Measurements from ENCODE around the gene NCMAP.
A peak's percentile ranks its signal among the peaks of the same experiment; 100 is the strongest.

The NCMAP gene

GRCh38 chr1:24575905-24576587 lies 20.2 kb downstream of the NCMAP start:
- DNase-seq = no peak

- DNase-seq = no peak
Observed at GRCh38 chr1:24578846-24579245, 23.0 kb downstream of the NCMAP start.

DNA sequence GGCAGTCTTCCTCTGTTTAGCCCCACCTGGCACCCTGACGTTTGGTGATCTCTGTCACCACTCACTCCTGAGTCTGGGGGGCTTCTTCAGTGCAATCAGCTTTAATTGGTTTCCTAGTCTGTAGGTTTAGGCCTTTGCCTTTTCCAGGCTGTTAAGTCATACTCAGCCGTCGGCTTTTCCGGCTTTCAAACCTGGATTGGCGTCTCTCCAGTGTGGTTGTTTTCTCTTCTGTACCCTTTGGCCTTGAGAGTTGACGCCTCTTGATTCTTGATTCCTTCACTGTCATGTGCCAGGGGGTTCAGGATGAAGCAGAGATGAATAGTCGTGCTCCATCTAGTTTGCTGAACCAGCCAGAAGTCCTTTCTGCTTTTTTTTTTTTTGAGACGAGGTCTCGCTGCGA lies 24.9 kb downstream of the NCMAP start:
- no peak for DNase-seq

DNA sequence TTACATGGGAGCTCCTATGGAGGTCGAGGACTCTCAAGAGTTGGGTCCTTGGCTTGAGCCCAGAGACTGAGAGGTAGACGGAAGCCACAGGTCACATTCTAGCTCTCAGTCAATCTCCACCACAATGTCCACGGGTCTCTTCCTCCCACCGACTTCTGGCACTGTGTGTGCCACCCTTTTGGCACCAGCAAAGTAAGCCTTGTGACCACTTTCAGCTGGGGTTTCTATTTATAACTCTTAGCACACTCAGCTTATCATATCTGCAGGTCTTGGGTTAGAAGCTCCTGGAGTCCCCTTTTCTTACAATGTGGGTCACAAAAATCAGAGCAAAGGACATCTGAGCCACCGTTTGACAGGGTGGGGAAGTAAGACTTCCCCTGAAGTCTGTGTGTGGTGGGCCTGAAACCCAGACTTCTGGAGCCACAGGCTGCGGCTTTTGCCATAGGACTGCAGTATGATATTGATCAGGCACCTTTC lies 28.3 kb downstream of the NCMAP start:
- DNase-seq = no peak

DNA sequence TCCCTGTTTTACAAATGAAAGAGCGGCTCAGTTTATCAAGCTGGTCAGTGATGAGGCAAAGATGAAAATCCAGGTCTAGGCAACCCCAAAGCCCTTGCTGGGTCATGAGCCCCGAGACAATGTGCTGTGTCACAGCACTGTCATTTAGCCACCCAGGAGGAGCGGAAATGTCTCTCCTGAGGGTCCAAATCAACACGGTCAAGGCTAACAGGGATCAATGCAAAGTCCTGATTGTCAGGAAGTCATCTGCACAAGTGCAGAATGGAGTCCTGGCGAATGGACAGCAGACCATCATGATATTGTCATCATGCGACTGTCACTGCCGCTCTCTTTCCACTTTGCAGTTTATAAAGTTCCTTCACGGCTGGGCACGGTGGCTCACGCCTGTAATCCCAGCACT lies 30.2 kb downstream of the NCMAP start:
- DNase-seq = no peak

DNA sequence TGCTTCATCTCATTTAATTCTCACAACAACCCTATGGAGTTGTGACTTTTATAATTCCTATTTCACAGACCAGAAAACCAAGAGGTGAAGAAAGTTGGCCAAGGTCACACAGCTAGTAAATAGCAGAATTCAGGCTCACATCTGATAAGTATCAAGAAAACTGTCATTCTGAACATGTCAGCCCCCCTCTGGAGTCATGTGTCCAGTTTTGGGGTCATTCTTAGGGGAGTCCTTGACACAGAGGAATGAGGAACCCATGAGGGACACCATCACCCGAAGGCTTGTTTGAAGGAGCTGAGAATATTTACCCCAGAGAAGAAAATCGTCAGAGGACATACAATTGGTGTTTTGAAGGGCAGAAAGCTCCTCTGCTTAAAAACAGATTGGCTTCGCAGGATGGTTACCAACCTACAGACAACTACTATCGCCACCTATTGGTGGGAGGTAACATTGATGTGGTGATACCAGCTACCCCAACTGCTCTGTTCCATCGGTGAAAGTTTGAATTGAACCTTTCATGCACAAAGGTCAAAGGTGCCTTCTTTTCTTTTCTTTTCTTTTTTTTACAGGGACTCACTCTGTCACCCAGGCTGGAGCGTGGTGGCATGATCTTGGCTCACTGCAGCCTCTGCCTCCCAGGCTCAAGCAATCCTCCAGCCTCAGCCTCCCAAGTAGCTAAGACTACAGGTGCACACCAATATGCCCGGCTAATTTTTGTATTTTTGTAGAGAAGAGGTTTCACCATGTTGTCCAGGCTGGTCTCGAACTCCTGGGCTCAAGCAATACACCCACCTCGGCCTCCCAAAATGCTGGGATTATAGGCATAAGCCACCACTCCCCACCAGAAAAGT lies 31.3 kb downstream of the NCMAP start:
- DNase-seq = peak; percentile 69 to 80

GRCh38 chr1:24588573-24588972 lies 32.7 kb downstream of the NCMAP start:
- no peak for DNase-seq

- DNase-seq = no peak
Observed at GRCh38 chr1:24589200-24589599, 33.3 kb downstream of the NCMAP start.

DNA sequence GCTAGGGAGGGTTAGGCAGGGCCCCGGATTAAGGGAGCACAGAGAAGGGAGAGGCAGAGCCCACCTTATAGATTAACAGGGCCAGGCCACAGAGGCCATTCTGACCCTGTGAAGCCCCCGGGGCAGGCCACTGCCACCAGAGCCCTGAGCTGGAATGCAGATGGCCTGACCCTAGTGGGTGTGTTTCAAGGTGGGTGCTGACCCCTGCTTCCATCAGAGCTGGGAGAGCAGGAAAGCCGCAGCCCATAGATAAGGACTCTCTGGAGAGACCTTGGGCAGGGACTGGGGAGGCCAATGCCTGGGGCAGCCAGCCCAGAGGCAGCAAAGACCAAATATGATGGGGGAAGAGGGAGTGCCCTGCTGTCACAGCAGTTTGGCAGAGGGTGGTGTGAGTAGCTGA lies 35.9 kb downstream of the NCMAP start:
- no peak for DNase-seq

GRCh38 chr1:24594328-24594598 lies 38.4 kb downstream of the NCMAP start:
- no peak for DNase-seq

DNA sequence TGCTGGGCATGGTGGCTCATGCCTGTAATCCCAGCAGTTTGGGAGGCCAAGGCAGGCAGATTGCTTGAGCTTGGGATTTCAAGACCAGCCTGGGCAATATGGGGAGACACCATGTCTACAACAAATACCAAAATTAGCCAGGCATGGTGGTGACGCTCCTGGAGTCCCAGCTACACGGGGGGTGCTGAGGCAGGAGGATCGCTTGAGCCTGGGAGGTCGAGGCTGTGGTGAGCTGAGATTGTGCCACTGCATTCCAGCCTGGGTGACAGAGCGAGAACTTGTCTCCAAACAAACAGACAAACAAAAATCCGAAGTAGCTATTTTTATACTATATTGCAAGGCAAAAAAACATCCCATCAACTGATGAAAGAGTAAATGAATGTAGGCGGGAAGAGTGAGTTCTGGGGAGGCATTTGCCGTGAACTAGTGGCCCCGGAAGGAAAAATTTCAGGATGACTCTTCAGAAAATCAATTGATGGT lies 40.6 kb downstream of the NCMAP start:
- no peak for DNase-seq

- no peak for DNase-seq
Observed at GRCh38 chr1:24599265-24599664, 43.4 kb downstream of the NCMAP start.

DNA sequence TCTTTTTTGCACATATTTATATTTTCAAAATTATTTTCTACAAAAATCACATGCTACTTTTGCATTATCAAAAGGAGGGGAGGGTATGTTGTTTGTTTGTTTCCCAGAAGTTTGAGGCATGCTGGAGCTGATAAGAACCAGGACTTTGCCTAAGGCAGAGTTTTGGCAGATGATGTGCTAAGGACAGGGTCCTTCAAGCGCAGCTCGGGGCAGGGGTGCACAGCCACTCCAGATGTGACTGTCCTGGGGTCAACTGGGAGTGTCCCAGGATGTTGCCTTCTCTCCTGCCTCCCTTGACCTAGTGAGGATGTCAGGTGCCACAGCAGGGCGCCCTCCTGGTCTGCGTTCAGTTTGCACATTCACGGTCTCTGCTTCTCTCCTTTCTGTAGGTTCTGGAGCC lies 44.7 kb downstream of the NCMAP start:
- no peak for DNase-seq

- DNase-seq = no peak
Observed at GRCh38 chr1:24605534-24606295, 49.8 kb downstream of the NCMAP start.

DNA sequence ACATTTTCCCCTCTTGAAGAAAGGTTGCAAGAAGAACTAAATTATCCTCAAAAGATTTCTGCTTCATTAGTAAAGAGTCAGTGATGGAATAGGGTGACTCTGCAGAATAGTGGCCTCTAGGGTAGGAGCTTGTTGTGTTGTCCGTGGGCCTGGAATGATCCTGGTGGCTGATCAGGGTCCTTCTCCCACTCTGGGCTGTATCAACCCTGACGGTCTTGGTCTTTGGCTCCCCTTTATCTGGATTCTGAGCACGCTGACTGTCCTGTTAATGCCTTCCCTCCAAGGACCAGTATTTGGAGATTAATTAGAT lies 50.4 kb downstream of the NCMAP start:
- no peak for DNase-seq

GRCh38 chr1:24606621-24607020 lies 50.7 kb downstream of the NCMAP start:
- no peak for DNase-seq

DNA sequence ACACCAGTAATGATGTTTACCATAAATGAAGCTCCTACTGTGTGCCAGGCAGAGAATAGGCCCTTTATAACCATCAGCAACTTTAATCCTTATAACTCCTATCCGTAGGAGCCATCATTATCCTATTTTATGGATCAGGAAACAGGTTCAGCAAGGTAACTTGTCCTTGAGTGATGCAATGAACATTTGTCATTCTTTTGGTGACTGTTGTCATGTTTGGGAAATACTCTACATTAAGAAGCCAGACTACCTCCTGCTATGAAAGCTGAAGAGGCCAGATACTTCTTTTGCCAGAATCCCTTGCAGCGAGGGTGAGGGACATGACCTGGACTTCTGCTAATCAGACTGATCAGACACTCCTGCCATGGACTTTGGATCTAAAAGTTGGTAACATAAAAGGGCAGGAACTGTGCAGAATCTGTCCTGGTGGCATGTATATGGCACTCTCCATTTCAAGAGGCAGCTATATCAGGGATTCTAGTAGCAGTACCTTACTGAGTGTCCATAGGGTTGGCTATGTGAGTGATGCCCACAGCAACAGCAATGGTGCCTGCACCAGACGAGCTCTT lies 54.1 kb downstream of the NCMAP start:
- DNase-seq = no peak

DNA sequence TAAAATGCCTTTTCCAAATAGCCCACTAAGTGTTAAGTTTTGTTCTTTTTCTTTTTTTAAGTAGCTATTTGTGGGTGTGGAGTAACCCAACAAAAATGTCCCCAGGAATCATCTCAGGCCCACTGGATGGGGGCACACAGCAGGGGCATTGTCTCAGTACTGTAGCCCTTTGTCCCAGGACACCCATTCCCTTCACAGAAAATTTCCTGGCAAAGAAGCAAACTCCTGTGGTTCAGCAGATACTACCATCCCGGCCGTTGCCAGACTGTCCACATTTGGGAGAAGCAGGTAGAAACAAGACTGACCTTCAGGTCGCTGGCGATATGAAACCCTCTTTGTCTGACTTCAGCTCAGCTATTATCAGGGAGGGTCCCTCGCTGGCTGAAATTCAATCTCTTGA lies 63.5 kb downstream of the NCMAP start:
- DNase-seq = no peak

GRCh38 chr1:24620678-24621077 lies 64.8 kb downstream of the NCMAP start:
- DNase-seq = no peak

GRCh38 chr1:24621121-24621520 lies 65.2 kb downstream of the NCMAP start:
- no peak for DNase-seq

DNA sequence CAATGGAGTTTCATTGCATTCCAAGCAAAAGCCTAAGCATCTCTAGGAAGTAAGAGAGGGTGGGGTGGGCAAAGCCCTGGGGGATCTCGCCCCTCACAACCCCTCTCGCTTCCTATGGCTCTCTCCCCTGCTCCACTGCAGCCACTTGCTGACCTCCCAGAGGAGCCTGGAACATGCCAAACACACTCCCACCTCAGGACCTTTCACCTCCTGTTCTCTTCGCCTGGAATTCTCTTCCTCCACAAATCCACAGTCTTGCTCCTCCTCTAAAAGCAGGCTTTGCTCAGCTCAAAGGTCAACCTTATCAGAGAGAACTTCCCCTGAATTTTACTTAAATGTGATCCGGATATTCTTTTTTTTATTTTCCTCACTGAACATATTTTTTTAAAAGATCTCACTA lies 66.3 kb downstream of the NCMAP start:
- DNase-seq = no peak

GRCh38 chr1:24632832-24633175 lies 76.9 kb downstream of the NCMAP start:
- no peak for DNase-seq

- peak; percentile 82 to 93 for DNase-seq
Observed at GRCh38 chr1:24635195-24635843, 79.4 kb downstream of the NCMAP start.
